ENCODE data around the gene GSG1L.

The GSG1L gene

DNA sequence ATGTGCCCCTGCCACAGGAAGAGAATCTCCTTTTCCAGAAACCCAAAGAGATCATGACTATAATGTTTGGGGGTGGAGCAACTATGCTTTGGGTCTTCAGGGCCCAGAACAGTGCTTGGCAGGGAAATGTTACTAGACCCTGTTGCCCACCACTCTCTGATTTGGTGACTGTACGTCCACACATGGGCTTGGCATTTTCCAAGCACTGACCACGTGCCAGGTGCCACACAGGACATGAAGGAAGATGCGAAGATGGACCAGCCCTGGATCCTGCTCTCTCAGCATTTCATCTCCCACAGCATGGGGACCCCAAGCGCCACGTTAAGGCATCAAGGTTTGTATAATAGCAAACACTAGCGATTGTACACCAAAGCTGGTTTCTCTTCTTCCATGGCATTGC lies 50.1 kb downstream of the GSG1L start:
- no peak for DNase-seq (ENCODE audit: low read depth in 1 of 2, low spot score in 1 of 2)
- Histone ChIP-seq H3K27me3 (ENCODE audit: insufficient read depth, poor library complexity, severe bottlenecking) (peaks cover 2% of the 10 kb centered on the region), H3K27ac (replicated peaks) (no peak overlapping the region), H3K4me3 (replicated peaks; ENCODE audit: insufficient read depth, low read length) (no peak overlapping the region)
- TF ChIP-seq SPI1 (IDR thresholded peaks at IDR 0.05; ENCODE audit: borderline replicate concordance, low read depth) (no peak), REST (IDR thresholded peaks at IDR 0.05; ENCODE audit: insufficient replicate concordance, low read depth) (no peak), POLR2AphosphoS5 (IDR thresholded peaks at IDR 0.05; ENCODE audit: low read depth) (no peak), CTCF (IDR thresholded peaks at IDR 0.05; ENCODE audit: insufficient read depth, low read length) (no peak), GABPA (IDR thresholded peaks at IDR 0.05; ENCODE audit: low read depth) (no peak)

- Histone ChIP-seq H3K27me3 (ENCODE audit: insufficient read depth, poor library complexity, severe bottlenecking) (peaks cover 2% of the 10 kb centered on the region), H3K27ac (replicated peaks) (no peak overlapping the region), H3K4me3 (replicated peaks; ENCODE audit: insufficient read depth, low read length) (no peak overlapping the region)
- no peak for DNase-seq (ENCODE audit: low read depth in 1 of 2, low spot score in 1 of 2)
- TF ChIP-seq REST (IDR thresholded peaks at IDR 0.05; ENCODE audit: insufficient replicate concordance, low read depth), result no peak
- no peak for TF ChIP-seq SPI1 (IDR thresholded peaks at IDR 0.05; ENCODE audit: borderline replicate concordance, low read depth)
- no peak for TF ChIP-seq GABPA (IDR thresholded peaks at IDR 0.05; ENCODE audit: low read depth)
- TF ChIP-seq CTCF (IDR thresholded peaks at IDR 0.05; ENCODE audit: insufficient read depth, low read length), result no peak
- no peak for TF ChIP-seq POLR2AphosphoS5 (IDR thresholded peaks at IDR 0.05; ENCODE audit: low read depth)
These were observed 51.5 kb downstream of the GSG1L start for GRCh38 chr16:28011971-28012445.

GRCh38 chr16:28011223-28011622 lies 52.3 kb downstream of the GSG1L start:
- TF ChIP-seq CTCF (IDR thresholded peaks at IDR 0.05; ENCODE audit: insufficient read depth, low read length) (no peak), REST (IDR thresholded peaks at IDR 0.05; ENCODE audit: insufficient replicate concordance, low read depth) (no peak), POLR2AphosphoS5 (IDR thresholded peaks at IDR 0.05; ENCODE audit: low read depth) (no peak), SPI1 (IDR thresholded peaks at IDR 0.05; ENCODE audit: borderline replicate concordance, low read depth) (no peak), GABPA (IDR thresholded peaks at IDR 0.05; ENCODE audit: low read depth) (no peak)
- Histone ChIP-seq H3K27me3 (ENCODE audit: insufficient read depth, poor library complexity, severe bottlenecking) (peaks cover 2% of the 10 kb centered on the region), H3K27ac (replicated peaks) (no peak overlapping the region), H3K4me3 (replicated peaks; ENCODE audit: insufficient read depth, low read length) (no peak overlapping the region)
- no peak for DNase-seq (ENCODE audit: low read depth in 1 of 2, low spot score in 1 of 2)

Measured in HL-60 (cell line).